GM13976 (cell line): ENCODE data around the gene STK10.

Experiments used
- DNase-seq: peaks from one replicate; pipeline ENCODE4 v3.0.0; 2012; ENCODE audit warnings: low spot score
- in situ Hi-C: fragments of 300-500 bp; cut with MboI; formaldehyde crosslinking; loops from one replicate; pipeline ENCODE4 v1.12.0; 2022; ENCODE audit warnings: low sequenced_read_pairs, mixed read lengths, inconsistent platforms; ENCODE audit not compliant: unreplicated experiment
- TF ChIP-seq, protein P1 (sequence below): IDR thresholded peaks from 2 replicates; pipeline ENCODE4 v1.5.1; 2012; ENCODE audit warnings: borderline replicate concordance, mild to moderate bottlenecking; ENCODE audit not compliant: insufficient read depth; ENCODE audit errors: extremely low read depth, missing control alignments, control extremely low read depth

The STK10 gene

DNA sequence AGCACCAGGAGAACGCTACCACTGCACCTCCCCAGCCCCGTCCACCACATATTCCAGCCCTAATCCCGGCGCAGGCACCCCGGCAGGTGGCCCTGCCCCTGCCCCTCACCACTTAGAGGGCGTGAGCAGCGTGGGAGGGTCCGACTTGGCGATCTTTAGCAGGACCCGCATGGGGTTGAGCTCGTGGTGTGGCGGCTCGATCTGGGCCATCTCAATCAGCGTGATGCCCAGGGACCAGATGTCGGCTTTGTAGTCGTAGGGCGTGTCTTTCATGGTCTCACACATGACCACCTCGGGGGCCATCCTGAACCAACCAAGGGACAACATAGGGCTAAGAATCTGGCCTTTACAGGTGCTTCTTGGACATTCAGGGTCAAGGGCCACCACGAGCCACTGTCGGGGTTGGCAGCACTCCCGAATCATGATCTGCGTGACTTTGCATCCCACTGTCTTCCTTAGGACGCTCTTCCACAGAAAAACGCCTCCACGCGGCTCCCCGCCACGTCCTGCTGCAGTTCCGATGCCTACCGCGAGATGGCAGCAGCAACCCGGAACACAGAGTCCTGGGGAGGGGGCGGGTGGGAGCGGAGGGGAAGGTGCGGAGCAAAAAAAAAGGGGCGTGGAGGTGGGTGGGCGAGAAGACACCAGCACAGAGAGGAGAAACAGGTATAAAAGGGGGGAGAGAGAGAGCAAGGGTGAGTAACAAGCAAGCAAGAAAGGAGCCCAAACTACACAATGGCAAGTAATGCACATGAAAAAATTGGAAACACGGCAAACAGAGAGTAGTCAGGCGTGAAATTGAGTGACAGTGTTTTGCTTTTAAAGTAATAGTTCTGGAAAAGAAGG is 81.3 kb downstream of the STK10 start:
- TF ChIP-seq, protein P1, sequence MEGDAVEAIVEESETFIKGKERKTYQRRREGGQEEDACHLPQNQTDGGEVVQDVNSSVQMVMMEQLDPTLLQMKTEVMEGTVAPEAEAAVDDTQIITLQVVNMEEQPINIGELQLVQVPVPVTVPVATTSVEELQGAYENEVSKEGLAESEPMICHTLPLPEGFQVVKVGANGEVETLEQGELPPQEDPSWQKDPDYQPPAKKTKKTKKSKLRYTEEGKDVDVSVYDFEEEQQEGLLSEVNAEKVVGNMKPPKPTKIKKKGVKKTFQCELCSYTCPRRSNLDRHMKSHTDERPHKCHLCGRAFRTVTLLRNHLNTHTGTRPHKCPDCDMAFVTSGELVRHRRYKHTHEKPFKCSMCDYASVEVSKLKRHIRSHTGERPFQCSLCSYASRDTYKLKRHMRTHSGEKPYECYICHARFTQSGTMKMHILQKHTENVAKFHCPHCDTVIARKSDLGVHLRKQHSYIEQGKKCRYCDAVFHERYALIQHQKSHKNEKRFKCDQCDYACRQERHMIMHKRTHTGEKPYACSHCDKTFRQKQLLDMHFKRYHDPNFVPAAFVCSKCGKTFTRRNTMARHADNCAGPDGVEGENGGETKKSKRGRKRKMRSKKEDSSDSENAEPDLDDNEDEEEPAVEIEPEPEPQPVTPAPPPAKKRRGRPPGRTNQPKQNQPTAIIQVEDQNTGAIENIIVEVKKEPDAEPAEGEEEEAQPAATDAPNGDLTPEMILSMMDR, result peak; percentile 95
- in situ Hi-C loops, result no loop called here
- DNase-seq, result peak; percentile 72

DNA sequence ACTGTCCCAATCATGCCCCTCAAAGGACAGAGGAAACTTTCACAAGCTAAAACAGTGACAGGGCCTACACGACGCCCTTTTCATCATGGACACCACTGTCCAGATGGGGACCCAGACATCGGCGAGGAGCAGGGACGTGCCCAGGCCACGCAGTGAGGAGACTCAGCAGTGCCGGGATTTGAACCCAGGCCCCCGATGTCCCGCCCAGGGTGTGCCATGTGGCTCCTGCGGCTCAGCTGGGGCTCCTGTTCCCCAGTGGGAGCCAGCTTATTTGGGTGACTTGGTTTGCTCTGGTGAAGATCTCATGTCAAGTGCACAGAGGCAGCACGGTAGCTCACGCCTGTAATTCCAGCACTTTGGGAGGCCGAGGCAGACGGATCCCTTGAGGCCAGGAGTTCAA is 82.2 kb downstream of the STK10 start:
- no peak for DNase-seq
- in situ Hi-C loops, result no loop called here
- TF ChIP-seq, protein P1, result no peak

DNA sequence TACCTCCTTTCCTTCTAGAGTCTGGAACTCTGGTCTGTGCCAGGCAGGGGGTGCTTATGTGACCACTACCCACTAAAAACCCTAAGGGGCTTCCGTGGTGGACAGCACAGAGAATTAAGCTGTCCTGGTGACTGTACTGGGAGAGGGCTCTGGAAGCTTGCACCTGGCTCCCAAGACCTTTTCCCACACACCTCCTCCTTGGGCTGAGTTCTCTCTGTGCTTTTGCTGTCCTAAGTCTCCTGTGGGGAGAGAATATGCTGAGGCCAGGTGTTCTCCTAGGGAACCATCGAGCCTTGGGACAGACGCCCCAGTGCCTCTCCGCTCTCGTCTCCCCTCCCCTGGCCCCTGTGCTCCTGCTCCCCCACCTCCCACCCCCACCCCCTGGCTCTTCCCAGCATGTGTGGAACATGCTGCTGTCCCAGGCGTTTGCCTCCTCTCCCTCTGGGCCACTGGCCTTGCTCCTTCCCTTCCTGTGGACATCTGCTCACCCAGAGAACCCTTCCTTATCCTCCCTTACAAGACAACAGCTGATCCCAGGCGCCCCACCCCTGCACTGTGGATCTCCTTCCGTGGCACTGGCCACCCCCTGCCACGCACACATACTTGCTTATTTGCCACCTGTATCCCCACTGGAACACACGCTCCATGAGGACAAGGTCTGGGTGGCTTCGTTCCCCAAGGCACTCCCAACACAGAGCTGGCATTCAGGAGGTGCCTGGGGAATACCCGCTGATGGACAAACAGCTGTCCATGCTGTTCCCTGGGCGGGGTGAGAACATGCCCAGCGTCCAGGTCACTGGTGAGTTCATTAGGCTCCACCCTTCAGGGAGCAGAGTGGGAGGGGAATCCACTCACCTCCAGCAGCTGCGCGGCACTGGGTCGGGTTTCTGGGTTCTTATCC is 83.0 kb downstream of the STK10 start:
- DNase-seq, result no peak
- TF ChIP-seq, protein P1, result no peak
- in situ Hi-C loops, result no loop called here

DNA sequence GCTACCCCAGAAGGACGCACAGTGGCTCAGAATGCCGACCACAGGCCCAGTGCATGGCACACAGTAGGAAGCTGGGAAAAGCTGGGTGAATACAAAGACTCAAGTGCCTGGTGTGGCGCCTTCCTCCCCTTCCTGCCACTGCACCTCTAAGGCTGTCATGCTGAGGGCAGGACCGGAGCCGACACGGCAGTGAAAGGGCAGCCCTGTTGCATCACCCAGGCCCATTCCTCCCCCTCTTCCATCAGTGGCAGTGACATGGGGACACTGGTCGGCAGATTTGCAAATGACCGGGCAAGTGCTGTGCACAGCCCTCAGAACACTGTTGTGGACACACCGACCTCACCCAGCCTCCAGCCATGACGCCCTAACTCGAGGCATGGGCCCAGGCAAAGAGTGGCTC is 84.0 kb downstream of the STK10 start:
- TF ChIP-seq, protein P1, result no peak
- DNase-seq, result no peak
- in situ Hi-C loops, result no loop called here

DNA sequence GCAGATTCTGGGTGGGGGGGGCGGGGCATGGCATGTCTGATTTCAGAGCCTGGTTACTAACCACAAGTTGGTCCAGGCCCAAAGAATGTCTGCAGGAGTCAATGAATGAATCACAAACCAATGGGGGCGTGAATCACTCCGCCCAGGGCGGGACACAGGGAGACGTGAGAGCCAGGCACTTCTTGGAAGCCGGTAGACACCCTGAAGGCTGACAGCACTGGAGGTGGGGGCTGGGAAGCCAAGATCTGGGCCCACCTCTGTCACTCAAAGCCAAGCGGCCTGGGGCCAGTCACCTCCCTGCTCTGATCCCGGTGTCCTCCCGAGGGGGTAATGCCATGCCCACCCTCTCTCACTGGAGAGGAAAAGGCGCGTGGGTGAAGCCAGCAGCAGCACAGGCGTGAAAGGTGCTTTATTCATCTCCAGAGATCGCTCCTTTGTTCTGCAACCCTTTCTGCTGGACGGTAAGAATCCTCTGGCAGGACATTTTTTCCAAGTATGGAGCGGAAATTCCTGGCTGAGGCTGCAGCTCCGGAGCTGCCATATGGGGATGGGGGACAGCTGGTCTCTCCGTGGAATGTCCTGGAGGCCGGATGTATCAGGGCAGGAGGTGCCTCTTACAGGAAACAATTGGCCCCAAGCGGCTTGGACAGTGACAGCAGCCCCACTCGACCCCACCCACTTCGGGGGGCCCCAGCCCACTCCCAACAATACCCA is 85.0 kb downstream of the STK10 start:
- no peak for DNase-seq
- in situ Hi-C loops, result no loop called here
- TF ChIP-seq, protein P1, result no peak

DNA sequence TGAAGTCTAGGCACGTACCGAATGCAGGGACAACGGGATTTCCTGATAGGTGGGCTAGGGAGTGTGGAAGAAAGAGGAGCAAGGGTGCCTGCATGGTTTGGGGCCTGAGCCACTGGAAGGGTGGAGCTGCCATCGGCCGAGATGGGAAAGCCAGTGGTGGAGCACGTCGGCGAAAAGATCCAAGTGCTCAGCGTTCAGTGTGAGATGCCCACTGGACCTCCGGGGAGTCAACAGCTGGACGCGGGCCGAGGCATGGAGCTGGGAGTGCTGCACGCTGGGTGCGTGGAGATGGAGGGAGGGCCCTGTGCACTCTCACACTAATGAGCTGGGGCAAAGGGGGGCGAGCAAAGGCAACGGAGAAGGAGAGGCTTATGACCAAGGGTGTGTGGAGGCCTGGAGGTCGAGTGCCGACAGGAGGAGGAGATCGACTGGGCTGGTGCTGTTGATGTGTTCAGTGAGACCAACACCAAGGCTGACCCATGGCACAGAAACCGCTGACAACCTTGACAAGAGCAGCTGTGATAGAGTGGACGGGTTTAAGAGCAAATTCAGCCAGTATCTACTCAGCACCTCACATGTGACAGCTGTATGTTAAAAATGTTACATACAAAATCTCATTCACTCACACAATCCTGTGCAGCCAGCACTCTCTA is 85.7 kb downstream of the STK10 start:
- DNase-seq, result no peak
- TF ChIP-seq, protein P1, result no peak
- in situ Hi-C loops, result no loop called here
